Stimulated activated naive B cell treated with anti-CD40 and anti-IgM and Interleukin-4, amounts not matched to agents 10 μg/mL and 1 μg/mL and 100 μg/mL, for 72 hours (primary cell): ENCODE results near the gene SYT3.

ENCODE experiments used
- ATAC-seq, 2 donors: fragments of 150-1000 bp; cut with Tn5 transposase; replicated peaks; 2 replicates each; pipeline ENCODE4 v1.10.0; 2021; ENCODE audit warnings: moderate library complexity in 1 of 2
- DNase-seq: peaks from one replicate; pipeline ENCODE4 v3.0.0; 2021
- H3K27ac Mint-ChIP-seq: one replicate; pipeline ENCODE4 v1.8.0; 2022; ENCODE audit warnings: mild to moderate bottlenecking, mixed read lengths
- H3K27me3 Mint-ChIP-seq, 2 donors: one replicate each; pipeline ENCODE4 v1.8.0; 2022; ENCODE audit warnings: mixed read lengths in 2 of 2
- H3K36me3 Mint-ChIP-seq, 2 donors: one replicate each; pipeline ENCODE4 v1.8.0; 2022; ENCODE audit warnings: mixed read lengths in 2 of 2, mild to moderate bottlenecking in 1 of 2
- H3K4me1 Mint-ChIP-seq, 2 donors: one replicate each; pipeline ENCODE4 v1.8.0; 2022; ENCODE audit warnings: mixed read lengths in 2 of 2, mild to moderate bottlenecking in 1 of 2
- H3K4me3 Mint-ChIP-seq, 2 donors: one replicate each; pipeline ENCODE4 v1.8.0; 2022; ENCODE audit warnings: mild to moderate bottlenecking in 2 of 2, mixed read lengths in 2 of 2, moderate library complexity in 1 of 2
- H3K9me3 Mint-ChIP-seq, 2 donors: one replicate each; pipeline ENCODE4 v1.8.0; 2022; ENCODE audit warnings: mixed read lengths in 2 of 2, mild to moderate bottlenecking in 1 of 2

Gene SYT3, protein sequence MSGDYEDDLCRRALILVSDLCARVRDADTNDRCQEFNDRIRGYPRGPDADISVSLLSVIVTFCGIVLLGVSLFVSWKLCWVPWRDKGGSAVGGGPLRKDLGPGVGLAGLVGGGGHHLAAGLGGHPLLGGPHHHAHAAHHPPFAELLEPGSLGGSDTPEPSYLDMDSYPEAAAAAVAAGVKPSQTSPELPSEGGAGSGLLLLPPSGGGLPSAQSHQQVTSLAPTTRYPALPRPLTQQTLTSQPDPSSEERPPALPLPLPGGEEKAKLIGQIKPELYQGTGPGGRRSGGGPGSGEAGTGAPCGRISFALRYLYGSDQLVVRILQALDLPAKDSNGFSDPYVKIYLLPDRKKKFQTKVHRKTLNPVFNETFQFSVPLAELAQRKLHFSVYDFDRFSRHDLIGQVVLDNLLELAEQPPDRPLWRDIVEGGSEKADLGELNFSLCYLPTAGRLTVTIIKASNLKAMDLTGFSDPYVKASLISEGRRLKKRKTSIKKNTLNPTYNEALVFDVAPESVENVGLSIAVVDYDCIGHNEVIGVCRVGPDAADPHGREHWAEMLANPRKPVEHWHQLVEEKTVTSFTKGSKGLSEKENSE

DNA sequence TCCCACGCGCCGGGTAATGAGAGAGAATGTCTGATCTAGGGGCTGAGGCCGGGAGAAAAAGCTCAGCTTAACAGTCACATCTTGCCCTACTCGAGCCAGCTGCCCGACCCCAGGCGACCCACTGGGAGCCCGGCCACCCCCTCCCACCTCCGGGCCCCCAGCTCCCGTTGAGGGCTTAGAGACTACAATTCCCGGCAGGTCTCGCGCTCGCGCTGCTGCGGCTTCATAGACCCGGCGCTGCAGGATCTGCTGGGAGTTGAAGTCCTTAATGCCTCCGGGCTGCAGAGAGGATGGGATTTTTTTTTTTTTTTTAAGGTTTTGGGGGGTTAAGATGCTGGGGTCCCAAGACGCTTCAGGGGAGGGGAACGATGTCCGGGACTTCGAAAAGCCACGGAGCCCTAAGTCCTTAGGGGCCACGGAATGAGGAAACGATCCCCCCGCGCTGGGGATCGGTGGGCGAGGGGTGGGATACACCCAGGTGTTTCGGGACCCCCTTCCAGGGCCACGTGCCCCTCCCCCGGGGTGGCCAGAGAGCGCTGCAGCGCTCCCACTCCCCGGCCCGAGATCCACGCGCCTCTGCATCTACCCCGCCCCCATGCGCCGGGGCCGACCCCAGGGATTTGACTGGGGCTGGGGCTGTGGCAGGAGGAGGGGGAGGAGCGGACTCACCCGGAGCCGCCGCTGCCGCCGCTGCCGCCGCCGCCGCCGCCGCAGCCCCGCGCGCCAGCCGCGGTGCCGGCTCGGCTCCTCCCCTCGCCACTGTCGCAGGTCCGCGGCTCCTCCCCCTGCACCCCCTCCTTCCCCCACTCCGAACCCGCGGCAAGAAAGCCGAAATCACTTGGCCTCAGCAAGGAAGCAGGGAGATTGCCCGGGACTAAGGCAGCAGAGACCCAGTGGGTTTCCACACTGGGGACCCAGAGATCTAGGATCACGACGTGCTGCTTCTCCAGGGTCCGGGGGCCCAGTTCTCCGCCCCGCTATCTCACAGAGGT, at the start of gene SYT3:
Gene SYT3 (minus strand): TSS at position 761 of the 992 bp plus-strand sequence. CDS start 2,470 bp downstream, outside the sequence.
- Mint-ChIP-seq H3K4me3 (peak within 1 kb of the TSS; percentile 84), H3K27me3 (peaks cover 30 to 49% of the 10 kb centered on the region in 2 donors), H3K27ac (no peak within 1 kb of the TSS), H3K9me3 (peaks cover 4 to 7% of the 10 kb centered on the region in 2 donors), H3K4me1 (peaks cover 6 to 14% of the 10 kb centered on the region in 2 donors), H3K36me3 (peaks cover 0 to 3% of the 10 kb centered on the region in 2 donors)
- DNase-seq = peak; percentile 20
- ATAC-seq = peak; percentile 86 to 92

DNA sequence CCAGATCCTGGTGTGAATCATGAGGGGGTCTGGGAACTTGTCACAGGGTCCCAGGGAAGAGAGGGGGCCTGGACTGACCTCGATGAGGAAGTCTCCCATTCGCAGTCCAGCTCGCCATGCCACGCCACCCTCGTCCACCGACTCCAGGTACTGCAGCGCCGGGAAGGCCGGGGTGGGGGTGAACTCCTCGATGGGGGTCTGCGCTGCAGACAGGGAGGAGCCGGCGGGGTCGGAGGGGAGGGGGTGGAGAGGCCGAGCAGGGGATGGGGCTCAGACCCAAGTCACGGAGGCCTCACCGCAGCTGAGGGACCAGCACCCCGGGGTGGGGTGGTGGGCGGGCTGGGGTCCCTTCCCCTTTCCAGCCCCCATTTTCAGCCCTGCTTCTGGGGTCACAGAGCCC, 49.1 kb upstream of the SYT3 start:
- H3K9me3 Mint-ChIP-seq = no peaks in the 10 kb centered on the region
- no peak overlapping the region for H3K4me3 Mint-ChIP-seq
- peaks cover 53 to 65% of the 10 kb centered on the region in 2 donors for H3K27me3 Mint-ChIP-seq
- peaks cover 4 to 6% of the 10 kb centered on the region in 2 donors for H3K4me1 Mint-ChIP-seq
- H3K27ac Mint-ChIP-seq = no peak overlapping the region
- ATAC-seq (no peak), DNase-seq (no peak)
- peaks cover 0 to 2% of the 10 kb centered on the region in 2 donors for H3K36me3 Mint-ChIP-seq

DNA sequence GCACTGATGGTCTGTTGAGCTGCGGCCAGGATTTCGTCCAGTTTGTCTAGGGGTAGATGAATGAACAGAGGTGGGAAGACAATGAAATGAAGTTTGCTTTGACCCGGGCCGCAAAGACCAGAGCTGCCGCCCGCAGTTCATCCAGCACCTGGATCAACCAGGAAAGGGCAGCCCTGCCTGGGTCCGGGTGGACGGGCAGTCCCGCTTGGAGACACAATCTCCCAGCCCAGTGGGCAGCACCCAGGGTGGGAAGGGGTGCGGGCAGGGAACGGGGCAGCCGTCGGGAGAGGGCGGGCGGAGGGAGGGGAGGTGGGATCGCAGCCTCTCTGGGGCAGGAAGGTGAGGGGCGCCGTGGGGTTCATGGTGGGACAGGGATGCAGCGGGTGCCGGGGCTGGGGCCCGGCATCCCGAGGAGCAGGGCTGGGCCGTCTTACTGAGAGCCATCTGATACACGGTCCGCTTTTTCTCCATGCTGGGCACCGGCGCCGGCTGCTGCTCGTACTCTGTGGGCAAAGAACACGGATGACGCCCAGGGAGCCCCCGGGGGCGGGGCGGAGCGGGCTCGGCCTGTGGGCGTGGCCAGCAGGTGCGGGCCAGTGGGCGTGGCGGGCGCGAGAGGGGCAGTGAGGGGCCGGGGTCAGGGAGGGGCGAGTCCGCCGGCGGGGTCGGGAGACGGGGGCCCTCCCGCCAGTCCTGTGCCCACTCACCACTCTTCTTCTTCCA, 46.8 kb upstream of the SYT3 start:
- peaks cover 0 to 3% of the 10 kb centered on the region in 2 donors for H3K36me3 Mint-ChIP-seq
- H3K9me3 Mint-ChIP-seq = no peaks in the 10 kb centered on the region
- peaks cover 43 to 44% of the 10 kb centered on the region in 2 donors for H3K27me3 Mint-ChIP-seq
- H3K4me3 Mint-ChIP-seq = no peak overlapping the region
- ATAC-seq (no peak), DNase-seq (no peak)
- peaks cover 0 to 6% of the 10 kb centered on the region in 2 donors for H3K4me1 Mint-ChIP-seq
- H3K27ac Mint-ChIP-seq = no peak overlapping the region

DNA sequence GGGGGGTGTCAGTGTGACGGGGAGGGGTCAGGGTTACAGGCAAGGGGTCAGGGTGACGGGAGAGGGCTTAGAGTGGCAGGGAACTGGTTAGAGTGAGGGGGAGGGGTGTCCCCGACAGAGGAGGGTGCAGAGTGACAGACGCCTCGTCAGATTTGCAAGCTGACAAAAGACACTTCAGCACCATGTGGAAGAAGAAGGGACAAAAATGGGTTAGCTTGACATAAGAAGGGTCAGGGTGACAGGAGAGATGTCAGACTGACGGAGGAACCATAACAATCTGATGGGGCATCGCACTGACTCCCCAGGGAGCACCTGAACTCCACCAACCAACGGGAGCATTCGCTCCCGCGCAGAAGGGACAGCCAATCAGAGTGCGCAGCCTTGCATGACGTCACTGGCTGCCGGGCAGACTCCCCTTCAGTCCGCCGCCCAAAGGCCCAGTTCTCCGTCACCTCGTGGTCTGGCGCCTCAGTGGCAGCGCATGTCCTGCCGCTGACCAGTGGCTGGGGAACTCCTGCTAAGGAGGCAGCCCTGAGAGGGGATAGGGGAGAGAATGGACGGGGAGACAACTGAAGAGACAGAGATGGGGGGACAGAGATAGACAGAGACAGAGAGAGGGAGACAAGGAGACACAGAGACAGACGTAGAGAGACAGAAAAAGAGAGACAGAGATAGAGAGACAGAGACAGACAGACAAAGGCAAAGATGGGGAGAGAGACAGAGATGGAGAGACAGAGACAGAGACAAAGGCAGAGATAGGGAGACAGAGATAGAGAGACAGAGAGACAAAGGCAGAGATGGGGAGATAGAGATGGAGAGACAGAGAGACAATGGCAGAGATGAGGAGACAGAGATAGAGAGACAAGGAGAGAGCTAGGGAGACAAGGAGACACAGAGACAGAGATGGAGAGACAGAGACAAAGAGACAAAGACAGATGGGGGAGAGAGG, 39.8 kb upstream of the SYT3 start:
- Mint-ChIP-seq H3K27me3 (peaks cover 24 to 38% of the 10 kb centered on the region in 2 donors), H3K4me1 (peaks cover 19 to 22% of the 10 kb centered on the region in 2 donors), H3K9me3 (peaks cover 7 to 14% of the 10 kb centered on the region in 2 donors), H3K27ac (peak overlapping the region; percentile 97), H3K4me3 (peak overlapping the region; percentile 57 to 72), H3K36me3 (peaks cover 8 to 15% of the 10 kb centered on the region in 2 donors)
- peak; percentile 92 for DNase-seq
- peak; percentile 98 to 99 for ATAC-seq

DNA sequence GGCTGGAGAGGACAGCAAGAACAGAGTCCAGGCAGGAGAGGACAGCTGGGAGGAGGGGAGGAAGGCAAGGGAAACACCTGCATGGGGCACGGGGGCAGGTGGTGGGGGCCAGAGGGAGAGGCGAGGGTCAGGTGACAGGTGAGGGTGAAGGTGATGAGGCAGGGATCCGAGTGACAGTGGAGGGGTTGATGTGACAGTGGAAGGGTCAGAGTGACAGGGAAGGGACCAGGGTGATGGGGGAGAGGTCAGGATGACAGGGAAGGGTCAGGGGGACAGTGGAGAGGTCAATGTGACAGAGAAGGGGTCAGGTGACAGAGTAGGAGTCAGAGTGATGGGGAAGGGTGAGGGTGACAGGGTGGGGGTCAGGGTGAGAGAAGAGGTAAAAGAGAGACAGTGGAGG, 38.6 kb upstream of the SYT3 start:
- DNase-seq = no peak
- peaks cover 8 to 12% of the 10 kb centered on the region in 2 donors for H3K36me3 Mint-ChIP-seq
- no peak for ATAC-seq
- peaks cover 19 to 24% of the 10 kb centered on the region in 2 donors for H3K4me1 Mint-ChIP-seq
- peaks cover 27 to 40% of the 10 kb centered on the region in 2 donors for H3K27me3 Mint-ChIP-seq
- no peak overlapping the region for H3K4me3 Mint-ChIP-seq
- peak overlapping the region; percentile 77 for H3K27ac Mint-ChIP-seq
- H3K9me3 Mint-ChIP-seq = peaks cover 7 to 14% of the 10 kb centered on the region in 2 donors

DNA sequence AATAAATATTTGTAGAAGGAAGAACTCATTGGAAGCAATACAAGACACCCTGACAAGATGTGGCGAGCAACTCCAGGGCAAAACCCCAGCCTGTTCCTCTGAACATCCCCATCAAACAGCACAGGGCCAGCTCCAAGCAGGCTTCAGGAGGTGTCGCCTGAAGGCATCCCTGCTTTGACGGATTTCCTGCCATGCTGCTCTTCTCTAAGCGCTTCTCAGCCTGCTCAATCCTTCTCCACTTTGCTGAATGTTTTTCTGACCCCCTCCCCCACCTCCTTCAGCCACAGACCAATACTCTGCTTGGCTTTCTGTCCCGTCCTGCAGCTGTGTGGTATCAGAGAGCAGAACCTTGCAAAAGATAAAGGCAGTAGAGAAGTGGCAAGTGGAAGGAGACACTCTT, 38.0 kb upstream of the SYT3 start:
- peaks cover 34 to 47% of the 10 kb centered on the region in 2 donors for H3K27me3 Mint-ChIP-seq

DNA sequence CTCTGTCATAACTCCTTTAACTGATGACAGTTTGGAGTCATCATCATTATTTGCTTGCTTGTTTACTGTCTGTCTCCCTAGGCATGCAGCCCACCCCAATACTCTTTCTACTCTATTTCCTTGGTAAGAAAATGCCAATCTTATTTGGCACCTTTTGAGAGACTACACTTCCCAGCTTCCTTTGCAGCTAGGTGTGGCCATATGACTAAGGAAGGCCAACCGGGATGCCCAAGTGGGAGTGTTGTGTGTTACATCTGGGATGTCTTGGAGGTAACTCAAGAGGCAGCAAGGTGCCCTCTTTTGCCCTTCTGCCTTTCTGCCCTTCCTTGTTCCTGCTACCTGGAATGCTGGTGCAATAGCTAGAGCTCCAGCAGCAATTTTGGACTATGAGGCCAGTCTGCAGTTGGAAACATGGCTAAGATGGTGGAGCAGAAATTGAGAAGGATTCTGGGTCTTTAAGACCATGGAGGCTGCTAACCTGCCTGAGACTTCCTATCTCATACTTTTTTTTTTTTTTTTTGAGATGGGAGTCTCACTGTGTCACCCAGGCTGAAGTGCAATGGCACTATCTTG, 37.0 kb upstream of the SYT3 start:
- DNase-seq = no peak
- Mint-ChIP-seq H3K27ac (no peak overlapping the region), H3K4me1 (peaks cover 20 to 29% of the 10 kb centered on the region in 2 donors), H3K27me3 (peaks cover 35 to 54% of the 10 kb centered on the region in 2 donors), H3K36me3 (peaks cover 8 to 12% of the 10 kb centered on the region in 2 donors), H3K9me3 (peaks cover 7 to 14% of the 10 kb centered on the region in 2 donors), H3K4me3 (no peak overlapping the region)
- ATAC-seq = no peak

More for the DNA sequence above, 38.0 kb upstream of the SYT3 start:
- H3K9me3 Mint-ChIP-seq = peaks cover 7 to 14% of the 10 kb centered on the region in 2 donors
- H3K27ac Mint-ChIP-seq = peak overlapping the region; percentile 26
- no peak for DNase-seq
- peaks cover 20 to 29% of the 10 kb centered on the region in 2 donors for H3K4me1 Mint-ChIP-seq
- H3K4me3 Mint-ChIP-seq = no peak overlapping the region
- no peak for ATAC-seq
- H3K36me3 Mint-ChIP-seq = peaks cover 8 to 12% of the 10 kb centered on the region in 2 donors

DNA sequence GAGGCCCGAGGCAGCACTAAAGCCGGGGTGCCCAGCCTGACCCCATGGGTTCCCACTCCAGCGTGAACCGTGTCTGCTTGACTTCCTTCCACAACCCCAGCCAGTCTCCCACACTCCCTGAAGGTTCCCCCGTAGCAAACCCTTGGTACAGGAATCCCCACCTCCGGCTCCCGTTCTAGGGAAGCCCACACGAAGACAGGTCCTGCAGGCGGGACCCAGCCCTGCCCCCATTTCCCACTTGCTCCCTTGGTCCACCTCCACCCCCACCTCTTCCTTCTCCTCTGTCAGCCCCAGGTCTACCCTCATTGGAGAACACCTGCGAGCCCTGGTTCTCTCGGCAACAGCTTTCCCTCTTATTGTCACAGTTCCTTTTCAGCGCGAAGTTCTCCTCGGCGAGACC, 33.4 kb upstream of the SYT3 start:
- H3K4me3 Mint-ChIP-seq = no peak overlapping the region
- H3K4me1 Mint-ChIP-seq = peaks cover 12 to 13% of the 10 kb centered on the region in 2 donors
- peaks cover 0 to 4% of the 10 kb centered on the region in 2 donors for H3K36me3 Mint-ChIP-seq
- peak overlapping the region; percentile 33 for H3K27ac Mint-ChIP-seq
- peaks cover 49 to 61% of the 10 kb centered on the region in 2 donors for H3K27me3 Mint-ChIP-seq
- peaks cover 0 to 3% of the 10 kb centered on the region in 2 donors for H3K9me3 Mint-ChIP-seq
- ATAC-seq (no peak), DNase-seq (no peak)

DNA sequence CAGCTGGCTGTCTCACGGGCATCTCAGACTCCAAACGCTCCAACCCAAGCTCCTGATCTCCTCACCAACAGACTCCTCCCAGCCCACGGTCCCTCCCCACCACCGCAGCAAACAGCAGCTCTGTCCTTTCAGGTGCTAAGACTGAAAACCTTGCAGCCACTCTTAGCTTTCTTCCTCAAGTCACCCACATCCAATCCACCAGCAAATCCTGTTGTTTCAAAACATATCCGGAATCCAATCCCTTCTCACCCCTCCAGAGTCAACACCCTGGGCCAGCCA, 30.4 kb upstream of the SYT3 start:
- Mint-ChIP-seq H3K27me3 (peaks cover 46 to 64% of the 10 kb centered on the region in 2 donors), H3K27ac (no peak overlapping the region)

DNA sequence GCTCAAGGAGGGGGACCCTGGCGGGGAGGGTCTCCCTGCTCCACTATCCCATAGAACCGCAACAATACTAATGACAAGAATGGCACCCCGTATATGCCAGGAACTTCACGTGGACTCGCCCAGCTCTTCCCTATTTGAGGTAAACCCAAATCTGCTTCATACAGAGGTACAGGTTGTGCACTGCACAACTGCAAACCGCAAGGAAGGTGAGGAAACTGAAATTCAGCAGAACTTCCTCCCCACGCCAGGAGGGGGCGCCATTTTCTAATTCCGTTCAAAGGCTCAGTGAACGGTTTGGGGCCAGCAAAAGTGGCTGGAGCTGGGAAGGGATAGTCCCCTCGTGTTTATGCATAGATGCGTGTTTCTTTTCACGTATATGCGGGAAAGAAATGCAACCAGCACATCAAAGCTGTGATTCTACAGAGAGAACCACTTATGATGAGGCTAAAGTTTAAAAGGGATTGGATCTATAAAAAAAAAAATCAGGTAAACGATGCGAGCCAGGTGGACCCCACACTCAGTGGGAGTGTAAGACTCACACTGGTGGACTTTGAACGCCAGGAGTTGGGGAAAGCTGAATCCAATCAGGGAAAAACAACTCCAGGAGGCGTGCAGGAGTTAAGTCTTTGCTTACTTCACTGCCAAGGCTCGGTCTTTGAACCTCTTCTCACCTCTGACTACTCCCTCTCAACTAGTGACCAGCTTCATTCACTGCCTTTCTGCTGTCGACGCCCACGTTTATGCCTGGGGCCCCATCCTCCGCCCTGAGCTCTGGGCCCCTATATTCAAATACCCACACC, 29.8 kb upstream of the SYT3 start:
- peaks cover 49 to 67% of the 10 kb centered on the region in 2 donors for H3K27me3 Mint-ChIP-seq
- H3K4me1 Mint-ChIP-seq = peaks cover 11 to 12% of the 10 kb centered on the region in 2 donors
- no peaks in the 10 kb centered on the region for H3K9me3 Mint-ChIP-seq
- H3K27ac Mint-ChIP-seq = no peak overlapping the region
- ATAC-seq (no peak), DNase-seq (peak; percentile 26)
- H3K36me3 Mint-ChIP-seq = no peaks in the 10 kb centered on the region
- peak overlapping the region in 1 of 2 donors; percentile 14 for H3K4me3 Mint-ChIP-seq

More for the DNA sequence above, 30.4 kb upstream of the SYT3 start:
- DNase-seq = no peak
- Mint-ChIP-seq H3K36me3 (no peaks in the 10 kb centered on the region), H3K4me1 (peaks cover 11 to 12% of the 10 kb centered on the region in 2 donors), H3K9me3 (no peaks in the 10 kb centered on the region), H3K4me3 (peak overlapping the region in 1 of 2 donors; percentile 34)
- ATAC-seq = no peak

DNA sequence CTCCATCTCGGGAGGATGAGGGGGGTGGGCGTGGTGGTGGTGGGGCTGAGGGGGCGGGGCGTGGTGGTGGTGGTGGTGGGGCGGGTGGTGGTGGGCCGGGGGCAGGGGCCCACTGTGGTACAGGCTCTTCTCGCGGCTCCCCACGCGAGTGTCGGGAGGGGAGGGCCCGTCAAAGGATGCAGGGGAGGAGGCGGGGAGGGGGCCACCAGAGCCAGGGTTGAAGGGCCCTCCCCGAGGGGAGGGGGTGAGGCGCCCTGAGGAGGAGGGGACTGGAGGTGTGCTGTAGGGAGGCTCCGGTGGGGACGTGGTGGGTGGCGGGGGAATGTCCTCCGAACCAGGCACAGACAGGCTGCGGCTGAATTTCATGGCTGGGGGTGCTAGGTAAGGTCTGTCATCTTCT, 29.2 kb upstream of the SYT3 start:
- H3K27me3 Mint-ChIP-seq = peaks cover 43 to 68% of the 10 kb centered on the region in 2 donors
- H3K4me3 Mint-ChIP-seq = peak overlapping the region in 1 of 2 donors; percentile 14
- no peak overlapping the region for H3K27ac Mint-ChIP-seq
- H3K4me1 Mint-ChIP-seq = peaks cover 11 to 16% of the 10 kb centered on the region in 2 donors
- H3K36me3 Mint-ChIP-seq = no peaks in the 10 kb centered on the region
- DNase-seq (no peak), ATAC-seq (no peak)
- peaks cover 0 to 2% of the 10 kb centered on the region in 2 donors for H3K9me3 Mint-ChIP-seq

DNA sequence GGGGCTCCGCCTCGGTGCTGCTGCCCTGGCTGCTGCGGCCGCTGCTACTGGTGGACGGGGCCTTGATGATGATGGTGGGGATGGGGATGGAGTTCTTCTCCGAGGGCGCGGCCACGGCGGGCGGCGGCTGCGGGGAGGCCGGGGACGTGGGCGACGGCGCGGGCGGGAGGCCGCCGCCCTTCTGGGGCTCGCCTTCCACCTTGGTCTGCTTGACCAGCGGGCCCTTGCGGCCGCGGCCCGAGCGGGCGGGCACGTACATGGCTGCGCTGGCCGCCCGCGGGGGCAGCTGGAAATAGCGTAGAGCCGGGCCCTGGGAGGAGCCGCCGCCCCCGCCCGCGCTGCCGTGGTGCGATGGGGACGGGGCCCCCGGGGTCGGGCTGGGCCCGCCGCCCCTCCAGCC, 28.7 kb upstream of the SYT3 start:
- Mint-ChIP-seq H3K36me3 (no peaks in the 10 kb centered on the region), H3K27me3 (peaks cover 41 to 68% of the 10 kb centered on the region in 2 donors), H3K27ac (no peak overlapping the region), H3K4me1 (peaks cover 10 to 16% of the 10 kb centered on the region in 2 donors), H3K9me3 (peaks cover 0 to 2% of the 10 kb centered on the region in 2 donors), H3K4me3 (no peak overlapping the region)
- ATAC-seq (no peak), DNase-seq (no peak)
